Activated CD4-positive, alpha-beta T cell treated with anti-CD3 and anti-CD28 coated beads for 24 hours (primary cell): ENCODE measurements around the gene LATS2.

Experiments used
- DNase-seq, 2 donors: peaks; one replicate each; pipeline ENCODE4 v3.0.0-alpha.2; 2020; ENCODE audit warnings: low read depth in 2 of 2

LATS2 gene

GRCh38 chr13:21015284-21015683 is 46.1 kb downstream of the LATS2 start:
- DNase-seq: no peak

GRCh38 chr13:21014502-21015170 is 46.8 kb downstream of the LATS2 start:
- no peak for DNase-seq

- no peak for DNase-seq
These were observed 47.3 kb downstream of the LATS2 start for GRCh38 chr13:21014139-21014501.

GRCh38 chr13:21013682-21014038 is 47.7 kb downstream of the LATS2 start:
- DNase-seq: no peak

DNA sequence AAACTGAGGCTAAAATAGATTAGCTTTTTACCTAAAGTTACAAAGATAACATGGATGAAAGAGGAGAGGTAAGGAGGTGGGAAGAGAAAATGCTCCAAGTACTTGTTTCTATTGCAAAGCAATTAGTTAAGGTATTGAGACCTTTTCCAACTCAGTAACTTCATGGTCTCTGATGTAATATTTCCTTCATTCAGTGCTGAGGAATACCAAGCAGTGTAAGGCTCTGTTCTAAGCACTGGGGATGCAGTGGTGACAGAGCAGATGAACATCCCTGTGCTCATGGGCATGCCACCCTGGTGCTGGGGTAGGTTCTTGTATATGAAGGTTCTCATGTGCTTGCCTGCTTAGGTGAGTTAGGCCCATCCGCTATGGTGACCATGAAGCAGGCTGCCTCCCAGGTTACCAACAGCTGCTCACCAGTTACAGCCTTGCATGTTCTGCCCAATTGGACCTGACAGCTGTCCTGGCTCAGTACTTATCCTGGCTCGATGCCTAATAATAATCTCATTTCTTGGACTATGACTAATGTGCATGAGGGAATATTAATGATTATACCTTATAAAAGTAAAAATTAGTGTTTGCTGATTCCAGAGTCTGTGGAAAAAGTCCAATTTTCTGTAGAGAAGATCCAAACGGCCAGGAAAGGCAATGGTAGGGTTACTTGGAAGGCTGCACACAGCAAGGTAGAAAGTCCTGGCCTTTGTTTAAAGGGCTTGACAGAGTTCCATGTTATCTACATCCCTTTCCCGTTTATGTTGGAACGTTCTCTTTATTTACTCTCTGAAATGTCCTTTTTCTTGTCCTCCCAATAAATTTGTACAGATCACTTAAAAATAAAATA is 48.3 kb downstream of the LATS2 start:
- no peak for DNase-seq

- DNase-seq: no peak
These were observed 49.2 kb downstream of the LATS2 start for GRCh38 chr13:21012211-21012610.

GRCh38 chr13:21011378-21011777 is 50.0 kb downstream of the LATS2 start:
- no peak for DNase-seq

DNA sequence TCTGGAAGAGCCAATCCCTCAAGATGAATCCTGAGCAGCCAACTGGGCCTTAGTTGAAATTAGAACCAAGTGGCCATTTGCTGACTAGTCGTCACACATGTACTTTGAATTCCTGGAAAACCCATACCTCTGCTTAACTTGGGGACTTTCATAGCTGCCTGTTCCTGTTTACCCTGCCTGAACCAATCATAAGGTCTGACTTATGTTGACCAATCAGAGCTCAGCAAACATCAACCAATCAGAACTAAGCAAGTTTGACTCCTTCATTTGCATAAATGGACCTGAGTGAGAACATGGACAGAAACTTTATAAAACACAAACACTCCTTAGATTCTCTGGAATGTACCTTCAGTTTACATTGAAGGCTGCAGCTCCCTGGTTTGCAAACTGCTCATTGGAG is 50.8 kb downstream of the LATS2 start:
- no peak for DNase-seq

- DNase-seq: no peak
These were observed 52.4 kb downstream of the LATS2 start for GRCh38 chr13:21009036-21009435.

- DNase-seq: no peak
These were observed 53.4 kb downstream of the LATS2 start for GRCh38 chr13:21008026-21008425.

- no peak for DNase-seq
These were observed 55.0 kb downstream of the LATS2 start for GRCh38 chr13:21006141-21007005.

GRCh38 chr13:21005193-21005592 is 56.2 kb downstream of the LATS2 start:
- DNase-seq: no peak

- DNase-seq: no peak
These were observed 59.9 kb downstream of the LATS2 start for GRCh38 chr13:21001471-21001870.

DNA sequence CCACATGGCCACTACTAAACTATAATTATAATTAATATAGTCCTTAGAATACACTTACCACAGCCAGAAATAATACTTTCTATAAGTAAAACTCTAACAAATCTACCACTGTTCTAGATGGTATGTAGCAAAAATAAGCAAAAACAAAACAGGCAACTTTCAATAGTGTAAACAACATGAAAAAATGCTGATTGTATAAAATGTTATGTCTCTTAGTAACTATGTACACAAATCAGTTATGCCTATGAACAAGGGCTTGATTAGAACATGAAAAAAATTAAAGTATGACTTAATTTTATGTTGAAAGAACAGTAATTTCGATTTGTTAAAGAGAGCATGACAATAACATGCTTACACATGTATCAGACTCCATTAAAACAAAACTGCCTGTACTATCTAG is 60.7 kb downstream of the LATS2 start:
- DNase-seq: no peak

DNA sequence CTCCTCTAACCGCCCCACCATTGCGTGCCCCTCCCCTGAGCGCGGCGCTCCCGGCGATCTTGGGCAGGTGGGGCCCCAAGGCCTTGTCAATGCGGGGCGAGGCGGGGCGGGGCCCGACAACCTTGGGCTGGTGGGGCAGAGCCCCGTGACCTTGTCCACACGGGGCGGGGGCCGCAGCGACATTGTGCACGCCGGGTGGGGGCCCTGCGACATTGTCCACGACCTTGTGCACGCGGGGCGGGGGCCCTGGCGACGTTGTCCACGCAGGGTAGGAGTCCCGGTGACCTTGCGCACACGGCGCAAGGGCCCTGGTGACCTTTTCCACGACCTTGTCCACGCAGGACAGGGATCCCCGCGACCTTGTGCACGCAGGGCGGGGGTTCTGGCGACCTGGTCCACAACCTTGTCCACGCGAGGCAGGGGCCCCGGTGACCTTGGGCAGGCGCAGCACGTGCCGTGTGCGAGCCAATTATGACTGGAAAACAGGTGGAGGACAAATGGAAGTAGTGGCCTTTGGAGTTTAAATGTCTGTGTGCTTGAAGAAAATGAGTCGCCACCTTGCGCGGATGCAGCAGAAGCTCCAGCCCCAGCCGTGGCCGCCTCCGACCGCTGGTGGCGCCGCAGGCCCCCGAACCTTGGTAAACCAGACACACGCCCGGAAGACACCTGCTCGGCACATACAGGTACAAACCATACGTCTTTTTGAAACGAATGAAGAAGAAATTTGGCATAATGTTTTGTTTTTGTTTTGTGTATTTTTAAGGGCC is 62.6 kb downstream of the LATS2 start:
- DNase-seq: no peak

DNA sequence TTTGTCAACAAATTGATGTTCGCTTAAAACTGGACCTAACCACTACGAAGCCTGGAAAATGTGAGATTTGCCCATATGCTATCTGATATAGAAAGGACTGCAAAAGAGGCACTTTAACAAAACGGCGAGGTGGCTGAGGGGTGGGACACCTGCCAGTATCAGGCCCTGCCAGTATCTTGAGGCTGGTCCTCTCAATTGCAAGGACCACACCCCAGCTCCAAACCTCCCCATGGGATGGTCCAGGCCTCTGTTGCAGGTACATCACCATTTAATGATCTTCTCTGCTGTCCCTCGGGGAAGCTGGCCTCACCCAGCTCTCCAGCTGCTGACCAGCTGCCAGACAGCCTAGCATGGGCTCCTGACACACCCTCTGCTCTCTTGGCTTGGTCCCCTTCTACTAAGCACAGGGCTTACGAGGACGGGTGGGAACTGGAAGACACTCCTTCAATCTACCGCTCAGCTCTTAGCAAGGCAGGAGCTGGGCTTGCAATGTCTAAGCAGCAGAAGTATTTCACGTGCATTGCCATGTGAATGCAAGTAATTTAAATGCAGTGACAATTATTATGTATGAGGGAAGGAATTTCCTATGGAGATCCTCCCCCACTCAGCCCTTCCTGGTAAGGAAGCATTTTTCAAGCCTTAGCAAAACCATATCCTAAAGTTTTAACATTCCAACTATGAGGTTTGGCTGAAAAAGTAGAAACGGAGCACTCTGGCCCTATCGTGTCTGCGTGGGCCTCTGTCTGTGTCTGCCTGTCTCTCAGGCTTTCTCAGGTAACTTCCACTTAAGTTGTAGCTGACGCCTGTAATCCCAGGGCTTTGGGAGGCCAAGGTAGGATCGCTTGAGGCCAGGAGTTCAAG is 63.9 kb downstream of the LATS2 start:
- no peak for DNase-seq

DNA sequence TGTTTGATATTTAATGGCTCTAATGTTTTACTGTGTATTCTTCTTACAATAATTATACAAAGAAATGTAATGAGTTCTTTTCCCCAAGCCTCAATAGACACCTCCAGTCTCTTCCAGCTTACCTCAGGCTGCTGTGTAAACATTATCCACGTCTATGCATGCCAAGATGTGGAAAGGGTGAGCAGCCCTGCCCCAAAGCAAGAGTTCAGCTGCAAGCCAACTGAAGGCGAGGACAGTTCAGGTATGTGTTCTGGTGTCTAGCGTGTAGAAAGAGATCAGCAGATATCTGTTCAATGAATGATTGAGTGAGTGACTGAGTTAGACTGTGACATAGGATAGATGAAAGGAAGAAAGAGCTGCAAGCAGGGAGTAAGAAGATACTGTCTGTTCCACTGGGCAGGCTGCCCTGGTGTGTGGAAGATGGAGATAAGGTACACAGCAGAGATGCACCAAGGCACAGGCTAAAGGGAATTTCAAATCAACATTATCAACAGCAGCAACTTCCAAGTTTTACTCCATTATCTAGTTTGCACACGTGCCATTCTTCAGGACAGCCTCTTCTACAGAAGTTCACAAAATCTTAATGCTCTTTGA is 66.0 kb downstream of the LATS2 start:
- DNase-seq: no peak

DNA sequence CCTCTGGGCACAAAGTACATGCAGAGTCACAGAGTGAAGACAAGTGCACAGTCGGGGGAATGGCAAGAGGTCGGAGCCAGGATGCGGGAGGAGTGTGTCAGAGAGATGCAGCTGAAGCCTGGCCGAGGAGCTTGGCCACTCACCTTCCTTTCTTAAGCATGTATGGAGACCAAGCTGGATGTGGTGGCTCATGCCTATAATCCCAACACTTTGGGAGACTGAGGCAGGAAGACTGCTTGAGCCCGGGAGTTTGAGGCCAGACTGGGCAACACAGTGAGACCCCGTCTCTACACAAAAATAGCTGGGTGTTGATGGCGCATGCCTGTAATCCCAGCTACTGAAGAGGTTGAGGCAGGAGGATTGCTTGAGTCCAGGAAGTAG is 67.0 kb downstream of the LATS2 start:
- DNase-seq: no peak

GRCh38 chr13:20993661-20994440 is 67.5 kb downstream of the LATS2 start:
- DNase-seq: no peak

DNA sequence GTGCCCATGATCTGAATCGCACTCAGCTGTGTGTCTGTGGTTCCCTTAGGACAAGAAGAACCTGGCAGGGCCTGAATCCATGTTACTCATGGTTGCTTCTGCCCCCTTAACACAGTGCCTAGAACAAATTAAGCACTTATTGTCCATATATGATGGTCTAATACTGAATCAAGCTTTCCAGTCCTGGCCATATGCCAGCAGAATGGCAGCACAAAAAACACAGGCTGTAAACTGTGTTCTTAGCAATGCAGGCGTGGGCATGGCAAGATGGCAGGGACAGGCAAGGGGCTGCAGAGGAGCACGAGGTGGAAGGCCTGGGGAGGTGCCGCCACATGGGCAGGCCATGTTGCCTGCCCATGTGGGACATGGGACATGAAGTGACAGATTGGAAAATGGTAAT is 68.2 kb downstream of the LATS2 start:
- no peak for DNase-seq
